Measurements from ENCODE around the gene ANKHD1.

The ANKHD1 gene

DNA sequence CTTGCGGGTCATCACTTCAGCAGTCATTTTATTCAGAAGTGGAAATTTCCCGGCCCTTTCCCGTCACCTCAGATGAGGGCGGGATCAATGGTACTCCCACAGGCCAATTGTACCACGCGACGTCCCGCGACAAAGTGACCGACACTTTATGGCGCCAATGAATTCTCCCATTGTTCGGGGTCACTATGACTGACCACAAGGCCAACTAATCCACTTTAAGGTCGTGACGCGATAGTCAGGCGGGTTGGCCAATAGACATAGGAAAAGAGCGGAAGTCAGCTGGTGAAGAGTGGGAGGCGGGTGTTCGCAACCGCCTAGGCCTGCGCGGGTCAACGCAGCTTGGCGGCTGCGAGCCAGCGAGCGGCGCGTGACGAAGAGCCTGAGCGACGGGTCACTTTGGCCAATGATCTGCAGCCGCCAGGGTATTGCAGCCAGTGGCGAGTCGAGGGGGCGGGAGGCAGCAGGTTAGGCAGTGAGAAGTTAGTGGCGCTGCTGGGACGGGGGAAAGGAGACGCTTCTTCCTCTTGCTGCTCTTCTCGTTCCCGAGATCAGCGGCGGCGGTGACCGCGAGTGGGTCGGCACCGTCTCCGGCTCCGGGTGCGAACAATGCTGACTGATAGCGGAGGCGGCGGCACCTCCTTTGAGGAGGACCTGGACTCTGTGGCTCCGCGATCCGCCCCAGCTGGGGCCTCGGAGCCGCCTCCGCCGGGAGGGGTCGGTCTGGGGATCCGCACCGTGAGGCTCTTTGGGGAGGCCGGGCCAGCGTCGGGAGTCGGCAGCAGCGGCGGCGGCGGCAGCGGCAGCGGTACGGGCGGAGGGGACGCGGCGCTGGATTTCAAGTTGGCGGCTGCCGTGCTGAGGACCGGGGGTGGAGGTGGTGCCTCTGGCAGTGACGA lies at the start of gene ANKHD1:
Gene ANKHD1, plus strand, starts transcription at position 472 of the 896 bp plus-strand sequence. Its CDS starts 135 bp downstream, at position 607.
- peak; percentile 96 for DNase-seq

GRCh38 chr5:140355546-140355945 lies 46.1 kb upstream of the ANKHD1 start:
- no peak for DNase-seq

DNA sequence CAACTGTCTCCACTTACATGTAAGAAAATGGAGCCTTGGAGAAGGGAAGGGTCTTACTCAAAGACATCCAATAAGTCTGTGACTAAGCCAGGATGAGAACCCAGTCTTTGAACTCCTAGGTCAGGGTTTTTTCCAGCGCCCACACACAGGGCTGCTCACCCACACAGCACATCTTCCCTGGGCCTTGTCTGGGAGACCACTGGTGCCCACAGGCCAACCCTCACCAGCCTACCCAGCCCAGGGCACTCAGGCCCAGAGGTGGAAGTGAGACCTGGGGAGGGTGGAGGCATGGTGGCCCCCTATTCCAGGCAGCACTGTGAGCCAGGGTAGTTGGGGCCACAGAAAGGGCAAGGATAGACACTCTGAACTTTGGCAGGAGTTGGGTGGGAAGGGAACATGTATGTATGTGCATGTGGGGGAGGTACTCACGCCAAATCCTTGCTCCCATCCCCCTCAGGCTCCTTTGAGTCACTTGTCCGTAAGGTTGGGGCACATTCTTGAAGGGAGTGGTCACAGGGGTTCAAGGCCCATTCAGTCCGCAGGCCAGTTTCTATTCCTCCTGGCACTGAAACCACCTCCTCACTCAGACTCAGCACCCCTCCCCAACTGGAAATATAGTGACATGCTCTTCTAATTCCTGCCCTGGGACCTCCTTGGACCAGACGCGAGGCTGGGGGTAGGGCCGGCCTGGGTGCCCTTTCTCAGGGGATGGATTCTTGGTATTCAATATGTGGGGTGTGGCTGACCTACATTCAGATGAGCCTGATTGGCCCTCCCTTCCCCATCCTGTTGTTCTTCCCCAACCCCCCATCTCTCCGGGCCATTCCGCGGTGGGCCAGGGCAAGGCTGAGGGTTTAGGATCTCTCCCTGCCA lies 44.5 kb upstream of the ANKHD1 start:
- DNase-seq, result no peak

GRCh38 chr5:140357726-140358093 lies 43.9 kb upstream of the ANKHD1 start:
- DNase-seq, result peak; percentile 54

- no peak for DNase-seq
Observed at GRCh38 chr5:140358738-140359310, 42.8 kb upstream of the ANKHD1 start.

GRCh38 chr5:140360101-140360500 lies 41.5 kb upstream of the ANKHD1 start, which contains the start of gene SLC4A9:
Gene SLC4A9, plus strand, starts transcription at chr5:140360194. Its CDS starts 43 bp downstream, at chr5:140360237.
- no peak for DNase-seq

DNA sequence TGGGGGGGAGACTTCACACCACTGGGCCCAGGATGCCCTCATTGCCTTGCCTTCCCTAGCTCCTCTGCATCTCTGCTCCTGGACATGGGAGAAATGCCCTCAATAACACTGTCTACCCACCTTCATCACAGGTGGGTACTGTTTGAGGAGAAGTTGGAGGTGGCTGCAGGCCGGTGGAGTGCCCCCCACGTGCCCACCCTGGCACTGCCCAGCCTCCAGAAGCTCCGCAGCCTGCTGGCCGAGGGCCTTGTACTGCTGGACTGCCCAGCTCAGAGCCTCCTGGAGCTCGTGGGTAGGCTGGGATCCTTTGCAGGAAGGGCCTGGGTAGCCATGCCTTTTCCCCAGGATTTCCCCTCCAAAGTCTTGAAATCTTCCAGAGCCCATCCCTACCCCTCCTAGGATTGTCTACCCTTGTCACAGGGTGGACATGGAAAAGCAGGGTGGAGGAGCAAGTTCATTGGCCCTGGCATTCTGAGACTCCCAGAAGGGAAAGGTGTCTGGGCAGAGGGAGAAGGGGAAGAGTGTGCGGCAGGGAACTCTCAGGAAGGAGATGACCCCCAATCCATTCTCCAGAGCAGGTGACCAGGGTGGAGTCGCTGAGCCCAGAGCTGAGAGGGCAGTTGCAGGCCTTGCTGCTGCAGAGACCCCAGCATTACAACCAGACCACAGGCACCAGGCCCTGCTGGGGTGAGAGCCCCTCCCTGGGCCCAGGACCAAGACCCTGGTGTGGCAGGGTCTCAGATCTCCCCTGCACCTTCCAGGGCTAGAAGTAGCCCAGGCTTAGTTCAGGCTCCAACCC lies 40.8 kb upstream of the ANKHD1 start:
- DNase-seq, result no peak

DNA sequence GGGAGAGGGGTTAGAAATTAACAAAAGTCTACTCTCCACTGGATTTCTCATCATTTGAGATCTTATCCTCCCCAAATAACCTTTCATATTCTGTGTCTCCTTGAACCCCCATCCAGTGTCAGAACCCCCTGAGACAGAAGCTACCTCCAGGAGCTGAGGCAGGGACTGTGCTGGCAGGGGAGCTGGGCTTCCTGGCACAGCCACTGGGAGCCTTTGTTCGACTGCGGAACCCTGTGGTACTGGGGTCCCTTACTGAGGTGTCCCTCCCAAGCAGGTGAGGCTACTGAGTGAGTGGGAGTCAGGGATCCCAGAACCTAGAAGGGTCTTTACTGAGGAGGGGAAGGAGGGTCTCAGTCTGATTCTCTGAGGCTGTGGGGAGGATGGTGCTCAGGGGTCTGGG lies 39.7 kb upstream of the ANKHD1 start:
- no peak for DNase-seq

GRCh38 chr5:140362311-140362710 lies 39.3 kb upstream of the ANKHD1 start:
- DNase-seq, result no peak

GRCh38 chr5:140362875-140363630 lies 38.6 kb upstream of the ANKHD1 start:
- no peak for DNase-seq

DNA sequence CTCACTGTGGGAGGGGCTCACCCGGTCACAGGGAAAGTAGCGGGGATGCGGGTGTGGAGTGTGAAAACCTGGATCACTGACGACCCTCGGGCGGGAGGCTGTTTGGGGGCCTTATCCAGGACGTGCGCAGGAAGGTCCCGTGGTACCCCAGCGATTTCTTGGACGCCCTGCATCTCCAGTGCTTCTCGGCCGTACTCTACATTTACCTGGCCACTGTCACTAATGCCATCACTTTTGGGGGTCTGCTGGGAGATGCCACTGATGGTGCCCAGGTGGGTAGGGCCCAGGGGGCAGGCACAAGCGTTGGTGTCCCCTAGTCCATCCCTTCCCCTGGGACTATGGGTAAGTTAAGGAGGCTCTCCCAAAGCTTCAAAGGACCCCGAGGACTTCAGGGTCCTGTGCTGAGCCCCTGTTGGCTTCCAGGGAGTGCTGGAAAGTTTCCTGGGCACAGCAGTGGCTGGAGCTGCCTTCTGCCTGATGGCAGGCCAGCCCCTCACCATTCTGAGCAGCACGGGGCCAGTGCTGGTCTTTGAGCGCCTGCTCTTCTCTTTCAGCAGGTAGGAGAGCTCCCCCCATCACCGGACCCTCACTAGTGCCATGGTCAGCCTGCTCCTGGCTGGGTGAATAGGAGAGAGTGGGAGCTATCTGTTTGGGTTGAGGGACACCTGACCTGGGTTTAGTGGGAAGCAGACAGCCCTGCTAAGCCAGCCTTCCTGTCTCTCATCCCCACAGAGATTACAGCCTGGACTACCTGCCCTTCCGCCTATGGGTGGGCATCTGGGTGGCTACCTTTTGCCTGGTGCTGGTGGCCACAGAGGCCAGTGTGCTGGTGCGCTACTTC lies 37.8 kb upstream of the ANKHD1 start:
- no peak for DNase-seq

DNA sequence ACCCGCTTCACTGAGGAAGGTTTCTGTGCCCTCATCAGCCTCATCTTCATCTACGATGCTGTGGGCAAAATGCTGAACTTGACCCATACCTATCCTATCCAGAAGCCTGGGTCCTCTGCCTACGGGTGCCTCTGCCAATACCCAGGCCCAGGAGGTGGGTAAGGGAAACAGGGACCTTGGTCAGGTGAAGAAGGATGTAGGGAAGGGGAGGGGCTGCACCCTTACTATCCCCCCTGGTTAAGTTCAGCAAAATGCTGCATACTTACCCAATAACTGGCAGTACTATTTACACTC lies 37.2 kb upstream of the ANKHD1 start:
- no peak for DNase-seq

GRCh38 chr5:140365282-140365681 lies 36.4 kb upstream of the ANKHD1 start:
- no peak for DNase-seq

DNA sequence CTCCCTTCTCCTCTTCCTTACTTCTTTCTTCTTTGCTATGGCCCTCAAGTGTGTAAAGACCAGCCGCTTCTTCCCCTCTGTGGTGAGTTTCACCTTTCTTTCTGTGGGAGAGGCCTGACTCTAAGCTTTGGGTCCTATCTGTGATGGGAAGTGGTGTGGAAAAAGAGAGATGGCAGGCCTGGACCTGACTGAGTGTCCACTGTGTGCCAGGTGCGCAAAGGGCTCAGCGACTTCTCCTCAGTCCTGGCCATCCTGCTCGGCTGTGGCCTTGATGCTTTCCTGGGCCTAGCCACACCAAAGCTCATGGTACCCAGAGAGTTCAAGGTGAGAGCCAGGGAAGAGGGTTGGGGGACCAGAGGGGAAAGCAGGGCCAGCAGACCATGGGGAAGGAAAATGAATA lies 35.7 kb upstream of the ANKHD1 start:
- no peak for DNase-seq

GRCh38 chr5:140366589-140367255 lies 34.9 kb upstream of the ANKHD1 start:
- DNase-seq, result no peak

DNA sequence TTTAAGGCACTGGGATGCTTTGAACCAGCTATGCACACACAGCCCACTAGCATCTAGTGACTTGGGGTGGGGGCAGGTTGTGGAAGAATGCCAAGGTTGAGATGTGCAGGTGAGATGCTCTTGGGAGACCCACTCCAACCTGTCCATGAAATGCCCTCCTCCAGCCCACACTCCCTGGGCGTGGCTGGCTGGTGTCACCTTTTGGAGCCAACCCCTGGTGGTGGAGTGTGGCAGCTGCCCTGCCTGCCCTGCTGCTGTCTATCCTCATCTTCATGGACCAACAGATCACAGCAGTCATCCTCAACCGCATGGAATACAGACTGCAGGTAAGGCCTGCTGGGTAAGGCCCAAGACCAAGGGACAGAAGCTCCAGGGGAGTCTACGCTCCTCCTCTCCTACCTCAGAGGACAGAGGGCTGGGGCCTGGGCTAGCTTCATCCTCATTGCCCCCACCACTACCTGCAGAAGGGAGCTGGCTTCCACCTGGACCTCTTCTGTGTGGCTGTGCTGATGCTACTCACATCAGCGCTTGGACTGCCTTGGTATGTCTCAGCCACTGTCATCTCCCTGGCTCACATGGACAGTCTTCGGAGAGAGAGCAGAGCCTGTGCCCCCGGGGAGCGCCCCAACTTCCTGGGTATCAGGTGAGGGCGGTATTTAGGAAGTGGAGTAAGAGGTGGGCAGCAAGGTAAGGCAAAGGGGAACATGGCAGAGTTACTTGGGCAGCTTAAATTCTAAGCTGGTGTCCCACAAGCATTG lies 34.2 kb upstream of the ANKHD1 start:
- DNase-seq, result no peak

DNA sequence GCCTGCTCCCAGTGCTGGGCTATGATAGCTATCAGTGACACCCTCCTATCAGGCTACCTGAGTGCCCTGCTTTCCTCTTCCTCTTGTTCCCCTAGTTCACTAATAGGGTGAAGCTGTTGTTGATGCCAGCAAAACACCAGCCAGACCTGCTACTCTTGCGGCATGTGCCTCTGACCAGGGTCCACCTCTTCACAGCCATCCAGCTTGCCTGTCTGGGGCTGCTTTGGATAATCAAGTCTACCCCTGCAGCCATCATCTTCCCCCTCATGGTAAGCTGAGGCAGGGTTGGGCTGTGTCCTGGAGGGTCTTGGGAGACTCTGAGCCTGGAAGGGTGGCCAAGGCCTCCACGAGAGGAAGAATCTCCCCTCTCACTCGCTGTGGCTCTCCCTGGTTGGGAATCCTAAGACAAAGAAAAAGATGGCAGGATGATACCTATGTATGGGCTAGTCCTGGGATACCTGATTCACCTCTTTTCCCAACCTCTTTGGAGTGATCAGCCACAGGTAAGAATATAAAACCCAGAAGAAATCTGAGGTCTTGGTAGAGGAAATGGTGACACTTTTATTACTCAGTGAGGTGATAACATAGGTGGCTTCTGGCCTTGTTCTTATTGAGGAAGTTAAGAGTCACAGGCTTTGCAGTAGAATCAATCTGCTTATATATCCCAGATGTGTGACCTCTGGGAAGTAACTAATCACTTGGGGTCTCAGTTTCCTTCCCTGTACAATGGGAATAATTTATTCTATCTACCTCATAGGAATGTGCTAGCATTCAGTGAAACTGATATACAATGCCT lies 30.1 kb upstream of the ANKHD1 start:
- DNase-seq, result no peak

DNA sequence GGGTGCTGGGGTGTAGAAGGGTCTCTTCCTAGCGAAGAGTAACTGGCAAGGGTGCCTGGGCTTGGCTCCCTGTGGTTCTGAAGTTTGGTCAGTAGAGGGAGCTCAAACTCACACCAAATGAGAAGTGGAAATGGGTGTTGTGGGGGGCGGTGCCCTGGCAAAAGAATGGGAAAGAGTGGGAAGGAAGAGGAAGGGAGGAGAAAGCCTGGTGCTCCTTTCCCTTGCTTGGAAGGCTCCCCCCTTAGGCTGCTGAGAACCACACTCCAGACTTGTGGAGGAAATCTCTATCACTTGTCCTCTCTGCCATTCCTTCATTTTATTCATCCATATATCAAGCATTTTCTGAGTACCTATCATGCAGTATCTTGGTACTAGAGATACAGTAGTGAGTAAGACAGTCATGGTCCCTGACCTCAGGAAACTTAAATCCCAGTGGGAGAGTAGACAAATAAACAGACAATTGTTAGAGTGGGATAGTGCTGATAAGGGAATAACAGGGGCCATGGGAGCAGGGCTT lies 28.6 kb upstream of the ANKHD1 start:
- peak; percentile 4 for DNase-seq

DNA sequence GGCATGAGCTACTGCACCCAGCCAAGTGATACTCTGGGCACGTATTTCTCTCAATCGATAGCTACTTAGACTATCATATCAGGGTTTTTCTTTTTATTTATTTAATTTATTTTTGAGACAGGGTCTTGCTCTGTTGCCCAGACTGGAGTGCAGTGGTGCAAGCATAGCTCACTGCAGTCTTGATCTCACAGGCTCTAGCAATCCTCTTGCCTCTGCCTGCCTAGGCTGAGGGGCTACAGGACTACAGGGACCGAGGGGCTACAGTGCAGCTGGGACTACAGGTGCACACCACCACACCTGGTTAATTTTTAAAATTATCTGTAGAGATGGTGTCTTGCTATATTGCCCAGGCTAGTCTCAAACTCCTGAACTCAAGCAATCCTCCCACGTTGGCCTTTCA lies 20.3 kb upstream of the ANKHD1 start:
- DNase-seq, result no peak
